SU-DHL-6 (cell line): ENCODE data around the gene EEF1AKMT4.

Experiments
- EZH2phosphoT487 ChIP-seq: fragments of 200-600 bp; sonication (generic), shearing (Covaris generic); conservative IDR thresholded peaks from 2 replicates; pipeline ENCODE4 v1.6.1; 2018; ENCODE audit warnings: mild to moderate bottlenecking, antibody characterized with exemption, low read length, moderate library complexity, mixed read lengths
- TF ChIP-seq, protein P1 (sequence below): fragments of 200-600 bp; sonication (generic); IDR thresholded peaks from one replicate; pipeline ENCODE4 v1.5.1; 2017; ENCODE audit warnings: antibody characterized with exemption, mild to moderate bottlenecking, low read length, moderate library complexity; ENCODE audit not compliant: insufficient read depth, poor library complexity, severe bottlenecking

DNA sequence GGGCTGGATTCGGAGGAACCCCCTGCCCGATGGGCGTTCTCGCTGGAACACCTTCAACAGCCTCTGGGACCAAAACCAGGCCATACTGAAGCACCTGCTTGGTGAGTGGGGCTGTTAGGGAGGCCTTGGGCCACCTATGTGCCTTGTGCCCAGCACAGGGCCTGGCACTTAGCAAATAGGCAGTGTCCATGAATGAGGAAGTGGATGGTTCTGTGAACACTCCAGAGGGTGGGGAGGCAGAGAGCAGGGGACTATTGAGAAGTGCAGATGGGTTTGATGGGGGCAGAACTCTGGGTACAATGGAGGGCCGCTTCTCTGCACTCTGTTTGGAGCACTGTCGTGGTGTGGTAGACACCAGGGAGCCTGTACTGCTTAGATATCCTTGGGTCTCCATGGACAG, 27.9 kb downstream of the EEF1AKMT4 start:
- TF ChIP-seq, protein P1, sequence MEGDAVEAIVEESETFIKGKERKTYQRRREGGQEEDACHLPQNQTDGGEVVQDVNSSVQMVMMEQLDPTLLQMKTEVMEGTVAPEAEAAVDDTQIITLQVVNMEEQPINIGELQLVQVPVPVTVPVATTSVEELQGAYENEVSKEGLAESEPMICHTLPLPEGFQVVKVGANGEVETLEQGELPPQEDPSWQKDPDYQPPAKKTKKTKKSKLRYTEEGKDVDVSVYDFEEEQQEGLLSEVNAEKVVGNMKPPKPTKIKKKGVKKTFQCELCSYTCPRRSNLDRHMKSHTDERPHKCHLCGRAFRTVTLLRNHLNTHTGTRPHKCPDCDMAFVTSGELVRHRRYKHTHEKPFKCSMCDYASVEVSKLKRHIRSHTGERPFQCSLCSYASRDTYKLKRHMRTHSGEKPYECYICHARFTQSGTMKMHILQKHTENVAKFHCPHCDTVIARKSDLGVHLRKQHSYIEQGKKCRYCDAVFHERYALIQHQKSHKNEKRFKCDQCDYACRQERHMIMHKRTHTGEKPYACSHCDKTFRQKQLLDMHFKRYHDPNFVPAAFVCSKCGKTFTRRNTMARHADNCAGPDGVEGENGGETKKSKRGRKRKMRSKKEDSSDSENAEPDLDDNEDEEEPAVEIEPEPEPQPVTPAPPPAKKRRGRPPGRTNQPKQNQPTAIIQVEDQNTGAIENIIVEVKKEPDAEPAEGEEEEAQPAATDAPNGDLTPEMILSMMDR, result no peak
- TF ChIP-seq EZH2phosphoT487, result no peak
